Activated T-helper 1 cell treated with anti-CD3 and anti-CD28 coated beads, Interleukin-2, amount 50 U/mL, for 16 hours (primary cell): Measurements from ENCODE around the gene NACC1.
A peak's percentile ranks its signal among the peaks of the same experiment; 100 is the strongest.

Experiments
- DNase-seq, 2 donors: peaks; one replicate each; pipeline ENCODE4 v3.0.0-alpha.2; 2020; ENCODE audit warnings: low read depth in 1 of 2, low spot score in 1 of 2

Gene NACC1

DNA sequence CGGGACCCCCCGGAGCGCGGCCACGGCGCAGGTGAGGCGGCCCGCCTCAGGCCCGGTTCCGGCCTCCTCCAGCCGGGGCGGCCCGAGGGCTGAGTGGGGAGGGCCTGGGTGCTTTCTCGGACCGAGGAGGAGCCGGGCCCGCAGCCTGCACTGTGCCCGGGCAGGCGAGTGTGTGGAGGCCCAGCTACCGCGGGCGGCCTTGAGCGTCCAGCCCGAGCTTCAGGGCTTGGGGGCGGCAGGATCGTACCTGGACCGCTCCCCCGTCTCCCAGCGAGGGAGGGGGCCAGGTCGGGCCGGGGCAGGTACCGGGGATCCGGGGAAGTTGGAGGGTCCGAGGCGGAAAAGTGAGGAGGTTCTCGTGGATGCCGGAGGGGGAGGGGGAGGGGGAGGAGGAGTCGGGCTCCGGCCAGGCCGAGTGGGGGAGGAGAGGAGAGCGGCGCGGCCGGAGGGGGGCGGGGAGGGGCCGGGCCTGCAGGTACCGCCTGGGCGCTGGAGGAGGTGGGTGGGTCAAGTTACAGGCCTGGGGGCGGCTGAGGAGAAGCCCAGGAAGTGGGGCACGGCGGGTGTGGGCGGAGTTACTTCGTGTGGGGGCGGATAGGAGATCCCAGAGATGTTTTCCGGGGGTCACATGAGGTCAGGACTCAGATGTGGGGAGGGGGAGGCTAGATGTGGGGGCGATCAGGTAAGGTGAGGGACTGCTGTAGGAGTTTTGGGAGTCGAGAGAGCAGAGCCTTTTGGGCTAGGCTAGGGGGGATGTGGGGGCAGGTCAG, 545 bp downstream of the NACC1 start:
- DNase-seq, result no peak

DNA sequence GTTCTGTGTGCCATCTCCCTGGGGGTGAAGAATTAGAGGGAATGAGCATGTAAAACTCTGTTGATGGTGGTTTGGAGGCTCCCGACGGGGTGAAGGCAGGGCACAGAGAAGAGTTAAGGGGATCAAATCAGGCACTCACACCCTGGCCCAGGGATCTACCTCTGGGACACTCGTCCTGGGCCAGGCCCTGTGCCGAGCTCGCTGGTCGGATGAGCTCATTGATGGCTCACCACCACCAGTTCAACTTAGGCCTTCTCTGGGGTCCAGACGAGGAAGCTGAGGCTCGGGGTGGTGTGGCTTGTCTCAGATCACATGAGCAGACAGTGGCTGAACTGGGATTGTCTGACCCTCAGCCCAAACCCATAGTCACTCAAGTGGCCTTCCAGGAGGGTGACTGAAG, 1.6 kb downstream of the NACC1 start:
- DNase-seq, result no peak

DNA sequence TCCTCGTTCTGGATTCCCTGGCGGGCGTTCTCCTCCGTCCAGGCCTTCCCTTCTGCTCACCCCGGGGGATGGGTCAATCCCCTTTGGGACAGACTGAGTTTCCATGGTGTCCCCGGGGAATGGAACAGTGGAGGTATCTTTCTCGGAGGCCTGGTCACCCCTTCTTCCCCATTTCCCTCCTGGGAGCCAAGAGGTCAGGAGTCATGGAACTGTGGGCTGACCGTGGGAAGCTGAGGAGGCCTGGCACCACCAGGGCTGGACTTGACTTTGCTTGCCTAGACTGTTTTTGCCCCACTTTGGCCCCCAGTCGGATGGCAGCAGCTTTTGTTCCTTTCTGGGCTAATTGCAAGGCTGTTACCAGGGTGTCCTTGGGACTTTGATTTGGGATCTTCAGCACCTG, 2.0 kb downstream of the NACC1 start:
- DNase-seq, result no peak

DNA sequence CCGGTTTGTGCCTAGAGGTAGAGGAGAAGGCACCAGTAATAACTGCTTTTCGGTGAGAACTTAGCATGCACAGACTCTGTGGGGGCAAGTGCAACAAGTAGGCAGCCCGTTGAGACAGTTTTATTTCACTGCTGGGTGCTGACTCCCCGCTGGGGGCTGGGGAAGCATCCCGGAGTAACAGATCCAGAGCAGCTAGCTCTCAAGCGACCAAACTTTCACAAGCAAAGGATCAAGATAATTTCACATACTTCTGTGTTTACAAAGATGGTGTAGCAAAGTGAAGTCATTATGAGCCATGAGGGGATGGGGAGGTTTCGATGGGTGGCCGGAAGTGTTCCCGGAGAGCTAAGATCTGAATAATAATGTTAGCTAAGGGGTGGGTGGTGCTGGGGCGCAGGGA, 2.8 kb downstream of the NACC1 start:
- DNase-seq, result no peak

GRCh38 chr19:13121551-13122274, 3.6 kb downstream of the NACC1 start:
- DNase-seq, result no peak

- DNase-seq, result no peak
Measured at GRCh38 chr19:13122275-13122878, 4.3 kb downstream of the NACC1 start.

DNA sequence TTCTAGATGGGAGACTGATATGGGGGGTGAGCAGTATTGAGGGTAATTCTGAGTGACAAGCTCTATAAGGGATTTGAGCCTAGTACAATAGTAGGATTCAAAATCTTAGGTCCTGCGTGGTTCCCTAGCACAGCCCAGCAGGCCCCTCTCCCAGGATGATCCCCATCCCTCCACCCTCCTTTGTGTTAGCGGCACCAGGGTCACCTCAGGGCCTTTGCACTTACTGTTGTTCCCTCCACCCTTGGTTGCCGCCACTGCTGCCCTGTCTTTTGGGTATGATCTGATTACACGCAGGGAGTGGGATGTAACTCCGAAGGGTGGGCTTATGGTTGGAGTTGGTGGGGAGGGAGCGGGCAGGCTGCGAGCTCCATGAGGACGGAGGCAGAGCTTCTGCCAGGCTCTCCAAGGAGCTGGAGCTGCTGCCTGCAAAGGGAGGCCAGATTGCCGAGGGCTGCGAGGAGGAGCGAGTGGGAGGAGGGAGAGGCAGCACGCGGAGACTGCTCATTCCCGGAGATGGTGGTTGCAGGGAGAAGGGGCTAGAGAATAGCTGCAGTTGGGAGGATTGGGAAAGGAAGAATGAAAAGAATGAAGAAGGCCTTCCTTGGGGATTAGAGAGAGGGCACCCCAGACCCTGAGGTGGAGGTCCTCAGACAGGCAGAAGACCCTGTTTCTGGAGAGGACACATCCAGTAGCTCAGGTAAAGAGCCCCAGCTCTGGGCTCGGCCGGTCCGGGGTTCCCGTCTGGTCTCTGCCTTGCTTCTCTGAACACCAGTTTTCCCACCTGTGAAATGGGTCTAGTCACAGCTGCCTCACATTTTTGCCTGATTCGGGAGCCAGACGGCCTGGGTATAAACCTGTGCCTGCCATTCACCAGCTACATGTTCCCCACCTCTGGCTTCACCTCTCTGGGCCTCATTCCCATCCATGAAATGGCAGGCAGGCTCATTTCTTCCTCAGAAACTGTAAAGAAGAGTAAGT, 5.2 kb downstream of the NACC1 start:
- DNase-seq, result no peak

- no peak for DNase-seq
Measured at GRCh38 chr19:13127051-13127450, 9.0 kb downstream of the NACC1 start.

- DNase-seq, result no peak
Measured at GRCh38 chr19:13127811-13128575, 9.9 kb downstream of the NACC1 start.

- DNase-seq, result no peak
Measured at GRCh38 chr19:13128583-13128982, 10.5 kb downstream of the NACC1 start.

DNA sequence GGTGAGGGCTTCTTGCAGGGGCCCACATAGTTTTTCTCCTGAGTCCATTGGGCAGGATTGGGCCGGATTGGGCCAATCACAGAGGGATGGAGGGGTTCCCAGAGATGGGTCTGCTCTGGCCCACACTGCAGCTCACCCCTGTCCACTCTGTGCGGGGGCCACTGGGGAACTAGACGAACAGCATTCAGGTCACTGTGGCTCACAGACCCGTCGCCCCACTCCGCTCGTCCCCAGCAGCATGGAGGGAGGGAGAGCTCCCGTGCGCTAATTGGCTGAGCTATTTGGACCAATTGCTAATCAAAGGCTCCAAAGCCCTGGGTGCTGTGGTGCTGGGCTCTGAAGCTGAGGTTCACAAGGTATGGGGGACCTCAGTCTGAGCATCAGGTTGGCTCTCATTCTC, 11.3 kb downstream of the NACC1 start:
- DNase-seq, result no peak

GRCh38 chr19:13130886-13131490, 12.9 kb downstream of the NACC1 start:
- no peak for DNase-seq

DNA sequence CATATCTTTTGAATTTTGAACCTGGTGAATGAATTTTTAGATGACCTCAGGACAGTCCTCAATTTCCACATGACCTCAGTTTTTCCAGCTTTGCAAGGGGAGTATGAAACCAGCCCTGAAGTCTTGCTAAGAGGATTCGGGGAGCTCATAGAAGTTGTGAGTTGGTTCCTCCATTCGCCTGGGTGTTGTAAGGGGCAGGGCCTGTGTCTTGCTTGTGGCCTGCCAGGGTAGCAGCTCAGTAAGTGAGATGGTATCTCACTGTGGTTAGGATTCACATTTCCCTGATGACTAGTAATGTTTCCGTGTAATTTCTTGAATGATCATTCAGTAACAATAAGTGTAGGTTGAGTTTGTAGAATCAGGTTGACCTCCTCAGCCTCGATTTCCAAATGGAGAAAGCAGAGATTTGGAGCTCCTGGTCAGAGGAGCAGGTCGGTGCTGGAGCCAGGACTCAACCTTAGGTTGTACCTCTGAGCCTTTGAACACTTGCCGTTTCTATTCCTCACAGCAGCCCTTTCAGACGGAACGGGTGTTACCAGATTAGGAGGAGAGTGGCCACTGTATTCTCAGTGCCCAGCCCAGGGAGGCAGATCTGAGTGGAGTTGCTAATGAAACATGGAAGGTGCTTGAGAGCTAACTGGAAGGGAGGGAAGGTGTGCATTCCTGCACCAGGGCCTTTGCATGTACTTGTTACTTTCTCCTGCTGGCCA, 14.6 kb downstream of the NACC1 start:
- peak in 1 of 2 donors; percentile 27 for DNase-seq

GRCh38 chr19:13133241-13133870, 15.3 kb downstream of the NACC1 start:
- no peak for DNase-seq

DNA sequence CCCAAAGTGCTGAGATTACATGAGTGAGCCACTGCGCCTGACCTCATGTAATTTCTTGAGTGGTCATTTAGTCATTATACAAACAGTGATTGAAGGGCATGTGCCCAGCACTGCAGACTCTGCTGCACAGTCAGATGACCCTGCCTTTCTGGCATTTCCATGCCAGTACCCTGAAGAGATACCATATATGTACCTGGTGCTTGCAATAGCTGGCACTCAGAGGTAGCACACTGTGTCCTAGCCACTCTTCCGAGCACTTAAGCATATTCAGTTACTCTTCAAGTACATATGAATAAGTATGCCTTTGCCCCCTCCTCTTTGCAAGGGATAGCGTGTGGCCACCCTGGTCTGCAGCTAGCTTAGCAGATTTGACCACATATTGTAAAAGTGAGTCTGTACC, 16.6 kb downstream of the NACC1 start:
- no peak for DNase-seq

- DNase-seq, result no peak
Measured at GRCh38 chr19:13135068-13136062, 17.3 kb downstream of the NACC1 start.

- no peak for DNase-seq
Measured at GRCh38 chr19:13137290-13137794, 19.3 kb downstream of the NACC1 start.
